Measurements from ENCODE around the gene SLC4A4. TPM values are rescaled to one million over a fixed set of nuclear protein-coding genes. Genes with fewer than 3 reads are reported as not detected.

SLC4A4 gene
- total and polyA plus RNA-seq, 4 donors: 3.2 to 78.6 (median 18.6) TPM

DNA sequence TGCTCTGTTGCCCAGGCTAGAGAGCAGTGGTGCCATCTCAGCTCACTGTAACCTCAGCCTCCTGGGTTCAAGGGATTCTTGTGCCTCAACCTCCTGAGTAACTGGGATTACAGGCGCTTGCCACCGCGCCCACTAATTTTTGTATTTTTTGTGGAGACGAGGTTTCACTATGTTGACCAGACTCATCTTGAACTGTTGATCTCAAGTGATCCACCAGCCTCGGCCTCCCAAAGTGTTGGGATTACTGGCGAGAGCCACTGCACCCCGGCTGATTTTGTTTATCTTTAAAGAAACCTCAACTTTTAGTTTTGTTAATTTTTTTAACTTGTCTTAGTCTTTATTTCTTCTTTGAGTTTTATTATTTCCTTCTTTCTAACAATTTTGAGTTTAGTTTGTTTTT lies 163.2 kb downstream of the SLC4A4 start:
- ATAC-seq (ENCODE audit: insufficient read depth, low FRiP score) (no peak), DNase-seq (no peak)
- peaks cover 0 to 3% (median 0%) of the 10 kb centered on the region in 4 donors for H3K36me3 ChIP-seq (ENCODE audit: control insufficient read depth in 4 of 4, insufficient read depth in 4 of 4, low read length in 4 of 4)
- WGBS, 2 donors: 98% methylated on average over 7 of the region's 7 CpGs
- no peak overlapping the region for H3K27ac ChIP-seq (ENCODE audit: low read depth in 1 of 2, low read length in 1 of 2)
- TF ChIP-seq, protein P1, sequence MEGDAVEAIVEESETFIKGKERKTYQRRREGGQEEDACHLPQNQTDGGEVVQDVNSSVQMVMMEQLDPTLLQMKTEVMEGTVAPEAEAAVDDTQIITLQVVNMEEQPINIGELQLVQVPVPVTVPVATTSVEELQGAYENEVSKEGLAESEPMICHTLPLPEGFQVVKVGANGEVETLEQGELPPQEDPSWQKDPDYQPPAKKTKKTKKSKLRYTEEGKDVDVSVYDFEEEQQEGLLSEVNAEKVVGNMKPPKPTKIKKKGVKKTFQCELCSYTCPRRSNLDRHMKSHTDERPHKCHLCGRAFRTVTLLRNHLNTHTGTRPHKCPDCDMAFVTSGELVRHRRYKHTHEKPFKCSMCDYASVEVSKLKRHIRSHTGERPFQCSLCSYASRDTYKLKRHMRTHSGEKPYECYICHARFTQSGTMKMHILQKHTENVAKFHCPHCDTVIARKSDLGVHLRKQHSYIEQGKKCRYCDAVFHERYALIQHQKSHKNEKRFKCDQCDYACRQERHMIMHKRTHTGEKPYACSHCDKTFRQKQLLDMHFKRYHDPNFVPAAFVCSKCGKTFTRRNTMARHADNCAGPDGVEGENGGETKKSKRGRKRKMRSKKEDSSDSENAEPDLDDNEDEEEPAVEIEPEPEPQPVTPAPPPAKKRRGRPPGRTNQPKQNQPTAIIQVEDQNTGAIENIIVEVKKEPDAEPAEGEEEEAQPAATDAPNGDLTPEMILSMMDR (IDR thresholded peaks at IDR 0.05; ENCODE audit: control extremely low read depth, extremely low read depth): no peak
- H3K9ac ChIP-seq (ENCODE audit: insufficient read depth in 1 of 2, low read length in 2 of 2): no peak overlapping the region
- no peaks in the 10 kb centered on the region for H3K27me3 ChIP-seq (ENCODE audit: control insufficient read depth in 3 of 3, insufficient read depth in 3 of 3, low read length in 2 of 3)
- peaks cover 0 to 3% (median 0%) of the 10 kb centered on the region in 4 donors for H3K9me3 ChIP-seq (ENCODE audit: control insufficient read depth in 4 of 4, insufficient read depth in 3 of 4, low read length in 3 of 4)
- H3K4me1 ChIP-seq (ENCODE audit: control insufficient read depth in 5 of 5, insufficient read depth in 5 of 5, low read length in 5 of 5): peaks cover 0 to 29% (median 5%) of the 10 kb centered on the region in 5 donors
- H3K4me3 ChIP-seq: no peak overlapping the region

DNA sequence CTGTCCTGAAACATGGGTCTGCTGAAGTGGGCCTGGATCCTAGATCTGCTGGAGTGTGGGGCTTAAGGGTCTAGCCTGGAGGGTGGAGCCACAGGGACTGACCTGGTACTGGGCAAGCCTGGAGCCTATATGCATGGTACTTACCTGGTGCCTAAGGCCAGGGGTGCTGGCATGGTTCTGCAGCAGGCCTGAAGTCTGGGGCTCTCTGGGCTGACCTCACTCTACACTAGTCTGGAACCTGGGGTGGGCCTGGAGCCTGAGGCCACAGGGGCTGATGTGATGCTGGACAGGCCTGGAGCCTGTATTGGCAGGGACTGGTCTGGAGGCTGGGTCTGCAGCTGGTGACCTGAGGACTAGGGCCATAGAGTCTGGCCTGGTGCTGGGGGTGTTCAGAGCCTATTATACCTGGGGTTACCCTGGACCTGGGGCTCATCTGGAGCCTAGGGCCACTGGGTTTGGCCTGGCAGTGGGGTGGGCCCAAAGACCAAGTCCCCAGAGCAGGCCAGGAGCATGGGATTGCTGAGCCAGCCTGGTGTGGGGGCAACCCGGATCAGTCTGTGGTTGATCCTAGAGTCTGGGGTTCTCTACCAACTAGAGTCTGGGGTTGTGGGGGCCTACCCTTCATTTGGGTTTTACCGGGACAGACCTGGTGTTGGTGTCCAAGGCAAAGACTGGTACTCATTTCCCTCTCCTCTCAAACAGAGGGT lies 179.6 kb downstream of the SLC4A4 start:
- no peak overlapping the region for H3K4me3 ChIP-seq
- H3K9ac ChIP-seq (ENCODE audit: insufficient read depth in 1 of 2, low read length in 2 of 2): no peak overlapping the region
- H3K27me3 ChIP-seq (ENCODE audit: control insufficient read depth in 3 of 3, insufficient read depth in 3 of 3, low read length in 2 of 3): no peaks in the 10 kb centered on the region
- TF ChIP-seq, protein P1 (IDR thresholded peaks at IDR 0.05; ENCODE audit: control extremely low read depth, extremely low read depth): no peak
- DNase-seq (no peak), ATAC-seq (ENCODE audit: insufficient read depth, low FRiP score) (no peak)
- 95 to 100% methylated on average over 2 of the region's 2 CpGs for WGBS, 2 donors
- H3K27ac ChIP-seq (ENCODE audit: low read depth in 1 of 2, low read length in 1 of 2): no peak overlapping the region
- H3K9me3 ChIP-seq (ENCODE audit: control insufficient read depth in 4 of 4, insufficient read depth in 3 of 4, low read length in 3 of 4): no peaks in the 10 kb centered on the region
- peaks cover 0 to 6% (median 2%) of the 10 kb centered on the region in 4 donors for H3K36me3 ChIP-seq (ENCODE audit: control insufficient read depth in 4 of 4, insufficient read depth in 4 of 4, low read length in 4 of 4)
- H3K4me1 ChIP-seq (ENCODE audit: control insufficient read depth in 5 of 5, insufficient read depth in 5 of 5, low read length in 5 of 5): no peaks in the 10 kb centered on the region

DNA sequence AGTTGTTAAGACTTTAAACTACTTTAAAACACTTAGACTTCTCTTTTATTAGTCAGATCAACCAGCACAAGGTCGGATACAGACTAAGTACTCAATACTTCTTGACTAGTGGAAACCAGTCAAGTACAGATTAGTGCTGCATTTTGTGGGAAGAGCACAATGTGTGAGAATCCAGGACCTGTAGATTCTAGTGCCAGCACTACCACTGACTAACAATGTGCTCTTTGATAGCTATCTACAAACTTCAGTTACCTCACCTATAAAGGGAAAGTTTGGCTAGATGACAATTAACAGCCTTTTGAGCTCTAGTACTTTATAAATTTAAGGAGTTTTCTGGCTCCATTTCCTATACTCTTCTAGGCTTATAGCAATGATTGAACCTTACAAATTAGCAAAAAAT lies 181.5 kb downstream of the SLC4A4 start:
- H3K27me3 ChIP-seq (ENCODE audit: control insufficient read depth in 3 of 3, insufficient read depth in 3 of 3, low read length in 2 of 3): no peaks in the 10 kb centered on the region
- no peak overlapping the region for H3K4me3 ChIP-seq
- peaks cover 0 to 2% (median 0%) of the 10 kb centered on the region in 4 donors for H3K9me3 ChIP-seq (ENCODE audit: control insufficient read depth in 4 of 4, insufficient read depth in 3 of 4, low read length in 3 of 4)
- H3K9ac ChIP-seq (ENCODE audit: insufficient read depth in 1 of 2, low read length in 2 of 2): no peak overlapping the region
- no peak overlapping the region for H3K27ac ChIP-seq (ENCODE audit: low read depth in 1 of 2, low read length in 1 of 2)
- WGBS, 2 donors: 65 to 76% methylated on average over 1 of the region's 1 CpG
- H3K36me3 ChIP-seq (ENCODE audit: control insufficient read depth in 4 of 4, insufficient read depth in 4 of 4, low read length in 4 of 4): peaks cover 0 to 6% (median 0%) of the 10 kb centered on the region in 4 donors
- ATAC-seq (ENCODE audit: insufficient read depth, low FRiP score): no peak
- no peak for DNase-seq
- TF ChIP-seq, protein P1 (IDR thresholded peaks at IDR 0.05; ENCODE audit: control extremely low read depth, extremely low read depth): no peak
- H3K4me1 ChIP-seq (ENCODE audit: control insufficient read depth in 5 of 5, insufficient read depth in 5 of 5, low read length in 5 of 5): no peaks in the 10 kb centered on the region

All from lung (tissue), 12 donors.